ENCODE results near the gene MUC13. TPM values are rescaled to one million over a fixed set of nuclear protein-coding genes. Genes with fewer than 3 reads are reported as not detected.

Gene MUC13
- total RNA-seq, 1 experiment from 2014 or later: not detected

DNA sequence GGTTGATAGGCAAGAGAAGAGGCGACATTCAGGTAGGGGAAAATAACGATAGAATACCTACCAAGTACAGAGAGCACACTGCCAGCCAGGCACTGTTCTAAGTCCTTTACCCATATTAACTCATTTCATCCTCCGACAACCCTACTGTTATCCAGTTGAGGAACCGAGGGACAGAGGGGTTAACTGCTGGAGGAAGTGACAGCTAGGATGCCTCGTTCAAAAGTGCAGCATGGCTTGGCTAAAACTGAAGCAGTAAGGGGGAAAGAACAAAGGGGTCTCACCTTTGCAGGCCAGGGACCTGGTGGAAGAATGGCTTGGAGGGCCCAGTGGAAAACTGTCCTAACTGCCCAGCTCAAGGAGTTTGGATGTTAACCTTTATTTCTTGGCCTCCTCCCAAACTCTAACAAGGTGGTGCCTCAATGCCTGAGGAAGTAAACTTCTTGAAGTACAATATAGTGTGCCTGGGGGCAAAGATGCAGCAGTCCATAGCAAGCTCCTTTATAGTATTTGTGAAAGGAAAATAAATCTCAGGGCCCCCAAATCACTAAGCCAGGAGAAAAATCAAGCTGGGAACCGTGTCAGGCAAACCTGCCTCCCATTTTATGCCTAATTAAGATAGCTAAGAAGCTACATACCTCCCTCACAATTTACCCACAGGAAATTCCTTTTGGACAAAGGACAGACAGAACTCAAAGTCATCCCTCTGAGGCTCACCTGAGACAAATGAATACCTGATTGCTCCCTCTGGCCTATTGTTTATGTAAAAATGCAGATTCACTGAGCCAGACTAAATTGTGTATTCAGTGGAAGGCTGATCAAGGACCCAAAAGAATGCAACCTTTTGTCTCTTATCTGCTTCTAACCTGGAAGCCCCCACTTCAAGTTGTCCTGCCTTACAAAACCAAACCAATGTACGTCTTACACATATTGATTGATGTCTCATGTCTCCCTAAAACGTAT lies 45.8 kb downstream of the MUC13 start:
- no peaks in the 10 kb centered on the region for H3K4me1 ChIP-seq (ENCODE audit: low read length)
- H3K27me3 ChIP-seq (ENCODE audit: low read length): no peaks in the 10 kb centered on the region
- no peak overlapping the region for H3K9ac ChIP-seq (ENCODE audit: low read length)
- no peak overlapping the region for H3K4me3 ChIP-seq (ENCODE audit: low read length)
- DNase-seq: no peak
- no peaks in the 10 kb centered on the region for H4K20me1 ChIP-seq (ENCODE audit: insufficient read depth, low read depth, low read length)
- H2AFZ ChIP-seq (ENCODE audit: low read length): no peak overlapping the region
- H3K9me2 ChIP-seq (replicated peaks; ENCODE audit: insufficient read depth, low read length): no peaks in the 10 kb centered on the region
- no peaks in the 10 kb centered on the region for H3K9me3 ChIP-seq (ENCODE audit: low read length)
- no peaks in the 10 kb centered on the region for H3K79me2 ChIP-seq (ENCODE audit: low read length)
- H3K27ac ChIP-seq (ENCODE audit: low read length): no peak overlapping the region
- H3K4me2 ChIP-seq (ENCODE audit: low read depth, low read length, poor library complexity, severe bottlenecking): no peak overlapping the region
- no peaks in the 10 kb centered on the region for H3K36me3 ChIP-seq (ENCODE audit: insufficient read depth, low read length)

DNA sequence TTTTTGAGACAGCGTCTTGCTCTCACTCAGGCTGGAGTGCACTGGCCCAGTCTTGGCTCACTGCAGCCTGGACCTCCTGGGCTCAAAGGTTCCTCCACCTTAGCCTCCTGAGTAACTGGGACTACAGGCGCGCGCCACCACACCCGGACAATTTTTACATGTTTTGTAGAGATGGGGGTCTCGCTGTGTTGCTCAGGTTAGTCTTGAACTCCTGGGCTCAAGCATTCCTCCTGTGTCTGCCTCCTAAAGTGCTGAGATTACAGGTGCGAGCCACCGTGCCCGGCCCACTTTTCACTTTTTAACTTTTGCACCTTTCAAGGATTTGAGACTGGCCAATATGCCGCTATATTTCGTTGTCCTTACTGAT lies 46.6 kb downstream of the MUC13 start:
- Histone ChIP-seq H2AFZ (ENCODE audit: low read length) (no peak overlapping the region), H3K79me2 (ENCODE audit: low read length) (no peaks in the 10 kb centered on the region), H3K4me2 (ENCODE audit: low read depth, low read length, poor library complexity, severe bottlenecking) (no peak overlapping the region), H3K4me1 (ENCODE audit: low read length) (no peaks in the 10 kb centered on the region), H3K27ac (ENCODE audit: low read length) (no peak overlapping the region), H3K27me3 (ENCODE audit: low read length) (no peaks in the 10 kb centered on the region), H3K9me2 (replicated peaks; ENCODE audit: insufficient read depth, low read length) (no peaks in the 10 kb centered on the region), H3K9ac (ENCODE audit: low read length) (no peak overlapping the region), H3K9me3 (ENCODE audit: low read length) (no peaks in the 10 kb centered on the region), H3K36me3 (ENCODE audit: insufficient read depth, low read length) (no peaks in the 10 kb centered on the region), H4K20me1 (ENCODE audit: insufficient read depth, low read depth, low read length) (no peaks in the 10 kb centered on the region), H3K4me3 (ENCODE audit: low read length) (no peak overlapping the region)
- DNase-seq: no peak

DNA sequence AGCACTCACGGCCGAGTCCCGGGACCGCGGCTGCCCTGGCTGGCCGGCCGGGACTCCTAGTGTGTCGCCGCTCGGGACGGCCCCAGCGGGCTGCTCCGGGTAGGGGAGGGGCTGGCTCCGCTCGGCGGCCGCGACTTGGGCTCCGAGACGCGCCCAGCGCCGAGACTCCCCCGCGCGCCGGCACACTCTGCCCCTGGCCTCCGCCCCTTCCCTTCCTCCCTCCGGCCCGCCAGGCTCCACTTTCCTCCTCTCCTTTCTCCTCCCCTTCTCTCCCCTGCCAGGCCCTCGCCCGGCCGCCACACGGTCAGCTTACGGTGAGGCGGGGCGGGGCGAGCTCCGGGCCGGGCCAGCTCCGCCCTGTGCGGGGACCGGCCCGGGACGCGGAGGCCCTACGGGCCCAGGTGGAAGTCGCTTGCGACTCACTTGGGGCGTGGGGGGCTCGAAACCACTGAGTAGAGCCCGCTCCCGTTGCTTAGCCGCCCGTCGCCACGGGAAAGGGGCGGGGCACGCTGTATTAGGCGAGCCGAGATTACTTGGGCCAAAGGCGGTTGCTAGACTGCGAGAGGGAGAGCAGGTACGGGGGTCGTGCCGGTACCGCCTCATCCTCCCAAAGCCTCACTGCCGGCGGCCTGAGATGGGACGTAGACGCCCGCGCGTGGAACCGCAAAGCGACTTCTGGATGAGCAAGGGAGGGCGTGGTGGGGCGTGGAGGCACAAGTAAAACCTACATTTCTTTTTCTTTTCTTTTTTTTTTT lies 47.2 kb downstream of the MUC13 start, which contains the start of gene ITGB5:
Gene ITGB5, minus strand, starts transcription at position 189 of the 755 bp plus-strand sequence. CDS start 365 bp downstream, outside the sequence.
- Histone ChIP-seq H3K79me2 (ENCODE audit: low read length) (no peaks in the 10 kb centered on the region), H3K4me3 (ENCODE audit: low read length) (no peak within 1 kb of the TSS), H2AFZ (ENCODE audit: low read length) (no peak within 1 kb of the TSS), H4K20me1 (ENCODE audit: insufficient read depth, low read depth, low read length) (no peaks in the 10 kb centered on the region), H3K27ac (ENCODE audit: low read length) (no peak within 1 kb of the TSS), H3K4me1 (ENCODE audit: low read length) (no peaks in the 10 kb centered on the region), H3K4me2 (ENCODE audit: low read depth, low read length, poor library complexity, severe bottlenecking) (no peak within 1 kb of the TSS), H3K36me3 (ENCODE audit: insufficient read depth, low read length) (no peaks in the 10 kb centered on the region), H3K9ac (ENCODE audit: low read length) (no peak within 1 kb of the TSS), H3K9me2 (replicated peaks; ENCODE audit: insufficient read depth, low read length) (no peaks in the 10 kb centered on the region), H3K27me3 (ENCODE audit: low read length) (no peaks in the 10 kb centered on the region), H3K9me3 (ENCODE audit: low read length) (no peaks in the 10 kb centered on the region)
- DNase-seq: no peak

DNA sequence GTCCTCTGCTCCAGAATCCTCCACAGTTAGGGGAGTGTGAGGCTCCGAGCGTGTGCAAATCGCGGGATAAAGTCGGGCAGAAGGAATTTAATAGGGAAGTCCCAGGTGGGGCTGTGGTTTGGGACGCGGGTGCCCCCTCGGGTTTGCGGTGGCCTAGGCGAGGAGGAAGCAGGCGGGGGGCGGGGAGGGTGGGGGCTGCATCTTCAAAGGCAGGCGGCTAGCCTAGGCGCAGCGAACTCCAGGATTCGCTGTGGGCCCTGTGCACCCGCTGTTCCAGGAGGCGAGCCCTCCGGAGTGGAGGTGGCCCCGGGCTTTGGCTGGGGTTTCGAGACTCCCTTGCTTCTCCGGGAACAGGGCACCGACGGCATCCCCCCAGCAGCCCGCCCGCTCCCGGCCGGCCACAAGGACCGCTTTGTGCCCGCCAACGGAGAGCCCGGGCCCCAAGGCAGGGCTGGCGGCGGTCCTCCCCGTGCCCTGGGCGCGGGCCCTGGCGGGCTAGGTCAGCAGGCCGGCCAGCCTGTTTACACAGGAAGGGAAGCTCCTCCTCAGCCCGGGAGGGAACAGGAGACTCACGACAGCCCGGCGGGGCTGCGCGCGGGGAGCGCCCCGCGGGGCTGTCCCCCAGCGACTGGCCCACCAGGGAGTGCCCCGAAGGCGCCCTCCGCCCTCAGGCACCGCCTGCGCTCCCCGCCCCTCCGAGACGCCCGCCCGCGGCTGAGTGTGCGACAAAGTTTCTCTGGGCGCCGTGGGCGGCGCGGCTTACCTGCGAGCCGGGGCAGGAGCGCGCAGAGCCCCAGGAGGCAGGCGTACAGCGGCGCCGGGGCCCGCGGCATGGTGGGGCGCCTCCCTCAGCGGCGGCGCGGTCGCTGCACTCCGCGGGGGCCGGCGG lies 48.1 kb downstream of the MUC13 start:
- no peak overlapping the region for H3K4me3 ChIP-seq (ENCODE audit: low read length)
- H3K27ac ChIP-seq (ENCODE audit: low read length): no peak overlapping the region
- H3K9ac ChIP-seq (ENCODE audit: low read length): no peak overlapping the region
- no peaks in the 10 kb centered on the region for H3K79me2 ChIP-seq (ENCODE audit: low read length)
- no peak for DNase-seq
- no peak overlapping the region for H2AFZ ChIP-seq (ENCODE audit: low read length)
- no peaks in the 10 kb centered on the region for H3K9me3 ChIP-seq (ENCODE audit: low read length)
- no peaks in the 10 kb centered on the region for H3K4me1 ChIP-seq (ENCODE audit: low read length)
- H3K4me2 ChIP-seq (ENCODE audit: low read depth, low read length, poor library complexity, severe bottlenecking): no peak overlapping the region
- H3K27me3 ChIP-seq (ENCODE audit: low read length): no peaks in the 10 kb centered on the region
- no peaks in the 10 kb centered on the region for H4K20me1 ChIP-seq (ENCODE audit: insufficient read depth, low read depth, low read length)
- no peaks in the 10 kb centered on the region for H3K36me3 ChIP-seq (ENCODE audit: insufficient read depth, low read length)
- no peaks in the 10 kb centered on the region for H3K9me2 ChIP-seq (replicated peaks; ENCODE audit: insufficient read depth, low read length)

DNA sequence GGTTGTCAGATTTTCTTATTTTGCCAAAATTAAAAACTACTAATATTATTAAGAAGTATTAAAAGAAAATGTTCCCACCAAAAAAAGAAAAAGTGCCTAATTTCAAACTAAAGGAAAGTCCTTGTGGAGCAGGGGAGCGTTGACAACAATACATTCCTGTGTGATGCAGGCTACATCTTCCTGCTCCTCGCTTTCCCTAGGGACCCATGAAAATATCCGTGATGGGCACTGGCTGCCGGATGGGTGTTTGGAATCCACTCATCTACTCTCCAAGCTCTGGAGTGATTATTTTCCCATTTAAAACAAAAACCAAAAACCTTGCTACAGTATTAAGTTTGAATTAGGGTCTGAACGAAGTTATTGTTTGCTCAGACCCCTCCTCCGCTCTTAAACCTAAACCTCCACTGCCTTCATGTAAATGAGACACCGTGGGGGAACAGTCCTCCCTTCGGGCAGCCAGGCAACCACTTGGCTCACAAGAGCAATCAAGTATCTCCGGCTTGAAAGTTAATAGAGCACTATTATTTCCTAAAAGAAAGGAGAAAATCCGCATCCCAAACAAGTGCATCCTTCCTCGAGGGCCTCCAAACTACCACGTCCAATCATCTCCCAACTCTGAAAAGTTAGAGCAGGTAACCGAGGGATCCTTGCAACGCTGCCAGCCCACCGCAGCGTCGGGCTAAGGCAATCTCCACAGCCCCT lies 48.9 kb downstream of the MUC13 start:
- no peaks in the 10 kb centered on the region for H3K27me3 ChIP-seq (ENCODE audit: low read length)
- no peaks in the 10 kb centered on the region for H3K79me2 ChIP-seq (ENCODE audit: low read length)

DNA sequence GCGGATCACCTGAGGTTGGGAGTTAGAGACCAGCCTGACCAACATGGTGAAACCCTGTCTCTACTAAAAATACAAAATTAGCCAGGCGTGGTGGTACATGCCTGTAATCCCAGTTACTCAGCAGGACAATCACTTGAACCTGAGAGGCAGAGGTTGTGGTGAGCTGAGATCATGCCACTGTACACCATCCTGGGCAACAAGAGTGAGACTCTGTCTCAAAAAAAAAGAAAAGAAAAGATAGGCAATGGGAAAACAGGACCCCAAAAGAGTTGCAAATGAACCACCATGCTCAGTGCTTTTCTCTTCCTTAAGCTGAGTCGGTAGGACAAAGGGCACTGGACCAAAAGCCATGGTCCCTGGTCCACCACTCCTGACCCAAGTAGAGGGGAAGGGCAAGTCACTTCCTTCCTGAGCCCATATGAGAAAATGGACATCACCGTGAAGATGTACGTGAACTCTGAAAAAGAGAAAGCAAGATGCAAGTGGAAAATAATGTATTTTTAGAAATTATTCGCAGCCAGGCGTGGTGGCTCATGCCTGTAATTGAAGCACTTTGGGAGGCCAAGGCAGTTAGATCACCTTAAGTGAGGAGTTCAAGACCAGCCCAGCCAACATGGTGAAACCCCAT lies 50.0 kb downstream of the MUC13 start:
- H3K27me3 ChIP-seq (ENCODE audit: low read length): no peaks in the 10 kb centered on the region
- no peak overlapping the region for H3K4me2 ChIP-seq (ENCODE audit: low read depth, low read length, poor library complexity, severe bottlenecking)
- no peaks in the 10 kb centered on the region for H4K20me1 ChIP-seq (ENCODE audit: insufficient read depth, low read depth, low read length)
- no peak overlapping the region for H2AFZ ChIP-seq (ENCODE audit: low read length)
- H3K9me3 ChIP-seq (ENCODE audit: low read length): no peaks in the 10 kb centered on the region
- H3K9me2 ChIP-seq (replicated peaks; ENCODE audit: insufficient read depth, low read length): no peaks in the 10 kb centered on the region
- no peaks in the 10 kb centered on the region for H3K4me1 ChIP-seq (ENCODE audit: low read length)
- no peaks in the 10 kb centered on the region for H3K36me3 ChIP-seq (ENCODE audit: insufficient read depth, low read length)
- H3K4me3 ChIP-seq (ENCODE audit: low read length): no peak overlapping the region
- no peaks in the 10 kb centered on the region for H3K79me2 ChIP-seq (ENCODE audit: low read length)
- DNase-seq: no peak
- H3K9ac ChIP-seq (ENCODE audit: low read length): no peak overlapping the region
- H3K27ac ChIP-seq (ENCODE audit: low read length): no peak overlapping the region

More for the DNA sequence above, 48.9 kb downstream of the MUC13 start:
- Histone ChIP-seq H3K9me2 (replicated peaks; ENCODE audit: insufficient read depth, low read length) (no peaks in the 10 kb centered on the region), H3K27ac (ENCODE audit: low read length) (no peak overlapping the region), H3K4me2 (ENCODE audit: low read depth, low read length, poor library complexity, severe bottlenecking) (no peak overlapping the region), H3K9ac (ENCODE audit: low read length) (no peak overlapping the region), H3K4me1 (ENCODE audit: low read length) (no peaks in the 10 kb centered on the region), H3K4me3 (ENCODE audit: low read length) (no peak overlapping the region), H4K20me1 (ENCODE audit: insufficient read depth, low read depth, low read length) (no peaks in the 10 kb centered on the region), H3K36me3 (ENCODE audit: insufficient read depth, low read length) (no peaks in the 10 kb centered on the region), H2AFZ (ENCODE audit: low read length) (no peak overlapping the region), H3K9me3 (ENCODE audit: low read length) (no peaks in the 10 kb centered on the region)
- no peak for DNase-seq

DNA sequence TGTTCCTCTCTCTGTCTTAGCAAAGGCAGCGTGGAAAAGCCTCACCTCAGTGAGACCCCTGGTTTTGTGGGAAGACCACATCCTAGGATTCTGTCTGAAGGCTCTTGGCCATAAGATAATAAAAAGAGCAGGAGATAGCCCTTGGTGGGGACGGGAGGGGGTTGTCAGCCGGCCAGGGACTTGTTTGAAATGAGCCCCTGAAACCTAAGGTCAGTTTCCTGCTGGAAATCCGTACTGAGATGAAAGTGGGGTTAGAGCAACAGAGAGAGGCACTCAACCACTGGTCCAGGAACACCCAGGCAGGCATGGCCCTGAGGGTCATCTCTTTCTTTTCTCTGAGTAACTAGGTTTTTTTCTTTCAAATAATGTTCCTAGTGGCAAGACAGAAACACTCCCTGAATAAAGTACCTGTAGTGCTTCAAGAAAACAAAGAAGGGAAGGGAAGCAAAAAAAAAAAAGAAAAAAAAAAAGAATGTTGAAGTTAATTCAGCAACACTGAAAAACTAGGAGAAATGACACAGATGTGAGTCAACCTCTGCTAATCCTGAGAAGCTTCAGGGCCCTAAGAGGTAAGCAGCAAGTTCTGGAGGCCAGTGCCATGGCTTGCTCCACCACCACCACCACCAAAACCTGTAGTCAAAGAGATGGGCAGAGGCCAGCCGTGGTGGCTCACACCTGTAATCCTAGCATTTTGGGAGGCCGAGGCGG lies 50.6 kb downstream of the MUC13 start:
- H3K4me1 ChIP-seq (ENCODE audit: low read length): no peaks in the 10 kb centered on the region
- H3K4me3 ChIP-seq (ENCODE audit: low read length): no peak overlapping the region
- no peaks in the 10 kb centered on the region for H4K20me1 ChIP-seq (ENCODE audit: insufficient read depth, low read depth, low read length)
- H3K9ac ChIP-seq (ENCODE audit: low read length): no peak overlapping the region
- H3K4me2 ChIP-seq (ENCODE audit: low read depth, low read length, poor library complexity, severe bottlenecking): no peak overlapping the region
- no peak overlapping the region for H3K27ac ChIP-seq (ENCODE audit: low read length)
- no peak overlapping the region for H2AFZ ChIP-seq (ENCODE audit: low read length)
- H3K9me3 ChIP-seq (ENCODE audit: low read length): no peaks in the 10 kb centered on the region
- H3K9me2 ChIP-seq (replicated peaks; ENCODE audit: insufficient read depth, low read length): no peaks in the 10 kb centered on the region
- no peaks in the 10 kb centered on the region for H3K79me2 ChIP-seq (ENCODE audit: low read length)
- no peaks in the 10 kb centered on the region for H3K27me3 ChIP-seq (ENCODE audit: low read length)
- no peaks in the 10 kb centered on the region for H3K36me3 ChIP-seq (ENCODE audit: insufficient read depth, low read length)
- no peak for DNase-seq
